Central memory CD8-positive, alpha-beta T cell (primary cell): ENCODE data around the gene GNB3.

Source experiments
- ATAC-seq: fragments of 150-1000 bp; cut with Tn5 transposase; replicated peaks from 2 replicates; pipeline ENCODE4 v1.10.0; 2022; ENCODE audit warnings: mild to moderate bottlenecking, moderate FRiP score, moderate number of reproducible peaks; ENCODE audit not compliant: poor library complexity, severe bottlenecking; ENCODE audit errors: extremely low read depth
- DNase-seq, 2 donors: peaks; one replicate each; pipeline ENCODE4 v3.0.0; 2021; ENCODE audit warnings: low spot score in 2 of 2
- H3K27ac Mint-ChIP-seq: one replicate; pipeline ENCODE4 v1.8.0; 2022; ENCODE audit warnings: low read depth, mild to moderate bottlenecking, moderate library complexity, mixed read lengths
- H3K27me3 Mint-ChIP-seq: one replicate; pipeline ENCODE4 v1.8.0; 2022; ENCODE audit warnings: mixed read lengths
- H3K36me3 Mint-ChIP-seq: one replicate; pipeline ENCODE4 v1.8.0; 2022; ENCODE audit warnings: mild to moderate bottlenecking, moderate library complexity, mixed read lengths; ENCODE audit not compliant: insufficient read depth
- H3K4me1 Mint-ChIP-seq: one replicate; pipeline ENCODE4 v1.8.0; 2022; ENCODE audit warnings: mixed read lengths
- H3K4me3 Mint-ChIP-seq: one replicate; pipeline ENCODE4 v1.8.0; 2022; ENCODE audit warnings: mild to moderate bottlenecking, moderate library complexity, mixed read lengths
- H3K9me3 Mint-ChIP-seq: one replicate; pipeline ENCODE4 v1.8.0; 2022; ENCODE audit warnings: mixed read lengths

Gene GNB3

DNA sequence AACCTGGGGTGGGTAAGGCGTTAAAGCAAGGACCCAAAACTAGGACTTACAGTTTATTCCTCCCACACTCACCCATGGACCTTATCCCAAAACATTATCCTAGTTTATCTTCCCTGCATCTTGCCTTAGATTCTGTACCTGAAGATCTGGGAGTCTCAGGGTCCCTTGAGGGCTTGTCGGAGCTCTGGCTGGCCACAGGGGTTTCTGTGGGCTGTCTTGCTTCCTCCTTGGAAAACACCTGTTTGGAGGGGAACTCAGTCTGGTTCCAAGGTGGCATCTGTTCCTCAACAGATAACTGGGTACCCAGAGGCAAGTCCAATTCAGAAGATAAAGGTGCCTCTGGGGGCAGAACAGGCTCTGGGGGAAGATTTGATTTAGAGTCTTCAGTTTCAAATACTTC is 8.7 kb downstream of the GNB3 start:
- DNase-seq (no peak), ATAC-seq (no peak)
- H3K4me3 Mint-ChIP-seq, result no peak overlapping the region
- peaks cover 21% of the 10 kb centered on the region for H3K36me3 Mint-ChIP-seq
- H3K9me3 Mint-ChIP-seq, result no peaks in the 10 kb centered on the region
- H3K27ac Mint-ChIP-seq, result no peak overlapping the region
- H3K27me3 Mint-ChIP-seq, result no peaks in the 10 kb centered on the region
- H3K4me1 Mint-ChIP-seq, result peaks cover 35% of the 10 kb centered on the region

DNA sequence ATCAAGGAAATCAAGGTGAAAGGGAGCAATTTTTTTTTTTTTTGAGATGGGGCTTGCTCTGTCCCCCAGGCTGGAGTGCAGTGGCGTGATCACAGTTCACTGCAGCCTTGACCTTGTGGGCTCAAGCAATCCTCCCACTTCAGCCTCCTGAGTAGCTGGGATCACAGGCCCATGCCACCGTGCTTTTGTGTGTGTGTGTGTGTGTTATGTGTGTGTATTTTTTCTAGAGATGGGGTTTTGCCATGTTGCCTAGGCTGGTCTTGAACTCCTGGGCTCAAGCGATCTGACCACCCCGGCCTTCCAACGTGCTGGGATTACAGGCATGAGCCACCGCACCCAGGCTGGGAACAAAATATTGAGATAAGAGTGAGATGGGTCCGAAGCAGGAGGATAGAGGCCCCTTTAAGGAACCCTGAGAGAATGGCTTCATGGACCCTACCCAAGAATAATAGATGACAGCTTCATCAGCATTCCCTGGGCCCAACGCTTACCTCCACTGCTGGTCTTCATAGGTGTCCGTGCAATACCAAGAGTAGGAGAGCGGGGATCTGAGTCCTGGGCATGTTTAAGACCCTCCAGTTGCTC is 9.3 kb downstream of the GNB3 start:
- no peak for ATAC-seq
- peaks cover 35% of the 10 kb centered on the region for H3K4me1 Mint-ChIP-seq

DNA sequence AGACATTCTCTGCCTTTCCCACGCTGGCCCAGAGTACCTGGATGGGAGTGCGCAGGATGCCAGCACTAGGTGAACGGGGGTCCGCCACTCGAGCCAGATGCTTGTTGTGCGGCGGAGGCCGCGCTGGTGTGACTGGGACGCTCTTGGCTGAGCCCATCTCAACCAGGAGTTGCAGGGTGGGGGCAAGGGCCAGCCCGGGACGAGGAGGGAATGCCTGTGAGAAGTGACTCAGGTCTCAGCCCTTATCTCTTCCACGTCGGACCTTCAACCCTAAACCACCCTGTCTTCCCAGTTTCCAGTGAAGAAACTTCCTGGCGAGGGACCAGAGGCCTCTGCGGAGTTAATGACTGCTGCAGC is 10.0 kb downstream of the GNB3 start:
- ATAC-seq (no peak), DNase-seq (no peak)
- H3K4me1 Mint-ChIP-seq, result peaks cover 38% of the 10 kb centered on the region
- no peaks in the 10 kb centered on the region for H3K27me3 Mint-ChIP-seq
- peak overlapping the region; percentile 87 for H3K4me3 Mint-ChIP-seq
- H3K36me3 Mint-ChIP-seq, result peaks cover 23% of the 10 kb centered on the region
- no peaks in the 10 kb centered on the region for H3K9me3 Mint-ChIP-seq
- H3K27ac Mint-ChIP-seq, result peak overlapping the region; percentile 74

More for the DNA sequence above, 9.3 kb downstream of the GNB3 start:
- no peaks in the 10 kb centered on the region for H3K27me3 Mint-ChIP-seq
- H3K27ac Mint-ChIP-seq, result no peak overlapping the region
- peak overlapping the region; percentile 38 for H3K4me3 Mint-ChIP-seq
- DNase-seq, result no peak
- no peaks in the 10 kb centered on the region for H3K9me3 Mint-ChIP-seq
- H3K36me3 Mint-ChIP-seq, result peaks cover 21% of the 10 kb centered on the region

DNA sequence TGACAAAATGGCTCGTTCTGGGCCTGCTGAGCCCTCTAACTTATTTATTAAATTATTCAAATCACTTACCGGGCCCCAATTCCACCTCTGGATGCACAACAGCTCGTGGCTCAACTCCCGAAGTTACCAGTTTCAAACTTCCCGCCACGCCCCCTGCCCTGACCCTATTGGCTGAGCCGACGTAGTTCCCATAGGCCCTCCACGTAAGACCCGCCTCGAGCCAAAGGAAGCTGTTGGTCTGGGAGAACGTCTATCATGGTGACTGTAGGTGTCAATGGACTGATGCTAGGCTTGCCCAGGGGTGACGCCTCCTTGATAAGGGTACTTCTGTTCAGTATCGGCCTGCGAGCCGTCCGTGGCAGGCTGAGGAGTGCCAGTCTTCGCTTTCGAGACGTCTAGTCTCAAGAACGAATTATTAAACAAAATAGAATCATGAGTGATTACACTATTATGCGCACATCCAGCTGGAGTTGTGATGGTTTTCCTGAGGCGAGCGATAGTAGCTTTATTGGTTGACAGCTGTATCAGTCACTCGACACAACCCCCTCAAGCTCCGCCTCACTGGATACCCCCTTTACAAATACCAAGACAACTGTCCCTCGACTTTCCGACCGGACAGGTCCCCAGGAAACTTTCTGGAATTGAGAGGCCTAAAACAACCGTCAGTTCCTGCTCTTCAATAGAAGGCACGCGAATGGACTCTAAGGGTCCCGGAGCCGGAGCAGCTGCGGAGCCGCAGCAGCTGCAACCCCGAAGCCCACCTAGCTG is 10.6 kb downstream of the GNB3 start, which contains the start of gene CDCA3:
Gene CDCA3, minus strand, starts transcription at position 134 of the 768 bp plus-strand sequence. CDS start 334 bp downstream, outside the sequence.
- Mint-ChIP-seq H3K4me1 (peaks cover 41% of the 10 kb centered on the region), H3K36me3 (peaks cover 22% of the 10 kb centered on the region), H3K27me3 (no peaks in the 10 kb centered on the region), H3K27ac (peak within 1 kb of the TSS; percentile 74), H3K9me3 (no peaks in the 10 kb centered on the region), H3K4me3 (peak within 1 kb of the TSS; percentile 87)
- peak; percentile 57 for ATAC-seq
- peak; percentile 83 to 87 for DNase-seq

DNA sequence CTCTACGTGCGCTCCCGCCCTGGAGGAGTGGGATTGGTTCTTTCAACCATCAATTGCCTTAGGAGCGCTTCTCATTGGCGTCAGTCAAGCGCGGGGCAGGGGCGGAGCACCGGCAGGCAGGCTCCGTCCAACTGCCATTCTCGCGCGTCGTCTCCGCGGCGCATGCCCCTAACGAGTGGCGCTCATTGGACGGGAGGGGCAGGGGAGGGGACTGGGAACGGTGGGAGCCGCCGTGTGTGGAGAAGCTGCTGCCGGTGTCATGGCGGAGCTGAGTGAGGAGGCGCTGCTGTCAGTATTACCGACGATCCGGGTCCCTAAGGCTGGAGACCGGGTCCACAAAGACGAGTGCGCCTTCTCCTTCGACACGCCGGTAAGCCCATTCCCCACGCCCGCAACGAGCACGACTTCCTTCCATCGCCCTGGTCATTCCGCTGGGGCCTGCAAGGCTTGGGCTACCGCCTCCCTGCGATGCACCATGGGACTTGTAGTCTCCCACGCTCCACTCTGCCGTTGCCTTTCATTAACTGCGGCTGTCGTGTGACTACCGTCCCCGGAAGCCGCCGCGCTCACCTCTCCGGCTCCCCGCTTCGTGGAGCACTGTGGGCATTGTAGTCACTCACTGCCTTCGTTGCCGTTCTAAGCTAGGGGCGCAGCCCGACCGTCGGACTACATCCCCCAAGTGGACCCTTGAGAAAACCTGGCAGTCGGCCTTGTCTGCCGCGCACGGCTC is 11.4 kb downstream of the GNB3 start, which contains the start of gene USP5:
Gene USP5, plus strand, starts transcription at position 230 of the 730 bp plus-strand sequence. Its CDS starts 30 bp downstream, at position 260.
- Mint-ChIP-seq H3K9me3 (no peaks in the 10 kb centered on the region), H3K36me3 (peaks cover 25% of the 10 kb centered on the region), H3K27me3 (no peaks in the 10 kb centered on the region), H3K4me3 (peak within 1 kb of the TSS; percentile 87), H3K4me1 (peaks cover 41% of the 10 kb centered on the region), H3K27ac (peak within 1 kb of the TSS; percentile 74)
- peak; percentile 82 for ATAC-seq
- peak; percentile 92 to 98 for DNase-seq

DNA sequence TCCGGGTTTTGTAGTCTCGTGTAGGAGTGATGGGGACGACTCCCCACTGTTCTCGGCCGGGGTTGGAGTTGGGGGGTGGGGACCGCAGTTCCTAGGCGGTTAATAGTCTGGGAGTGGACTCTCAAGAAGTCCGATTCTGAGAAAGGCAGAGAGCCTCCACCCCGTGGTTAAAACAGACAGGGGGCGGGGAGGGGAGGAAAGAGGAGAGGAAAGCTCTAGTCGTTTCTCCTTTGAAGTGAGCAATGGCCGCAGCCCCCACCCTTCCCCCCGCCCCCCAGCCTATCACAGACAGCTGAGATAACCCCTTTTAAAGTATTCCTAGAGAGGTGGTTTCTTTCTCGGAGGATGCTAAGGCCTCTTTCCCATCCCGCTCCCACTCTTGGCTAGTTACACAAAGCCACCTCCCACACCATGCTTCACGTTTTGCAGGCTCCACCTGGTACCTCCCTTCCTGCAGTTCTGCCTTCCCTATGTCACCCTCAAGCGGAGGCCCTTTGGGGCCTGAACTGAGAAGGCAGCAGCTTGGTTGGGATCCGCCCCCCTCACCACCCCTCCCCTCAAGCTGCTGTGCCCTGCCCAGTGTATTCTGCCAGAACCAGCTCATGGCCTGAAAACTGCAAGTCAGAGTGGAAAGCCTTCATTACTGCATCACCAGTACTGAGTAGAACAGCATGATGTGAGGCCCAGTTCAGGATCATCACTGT is 12.1 kb downstream of the GNB3 start:
- H3K27ac Mint-ChIP-seq, result peak overlapping the region; percentile 74
- ATAC-seq, result no peak

DNA sequence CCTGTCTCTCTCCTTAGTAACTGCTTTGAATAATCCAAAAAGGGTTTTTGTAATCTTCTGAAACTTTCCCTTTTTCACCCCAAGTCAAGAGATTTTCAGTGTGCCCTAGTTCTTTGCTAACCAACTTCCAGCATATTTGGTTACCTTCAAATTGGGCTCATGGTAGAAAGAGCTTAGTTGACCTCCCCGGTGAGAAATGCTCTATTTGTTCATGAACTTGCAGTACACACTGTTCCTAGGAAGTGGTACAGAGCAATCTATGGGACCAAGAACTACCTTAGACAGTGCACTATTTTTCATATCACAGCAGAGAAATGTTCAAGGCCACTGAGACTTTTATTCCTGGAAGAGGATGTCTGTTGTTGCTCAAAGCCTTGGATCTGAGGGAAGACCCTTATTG is 12.9 kb downstream of the GNB3 start:
- peaks cover 35% of the 10 kb centered on the region for H3K36me3 Mint-ChIP-seq
- DNase-seq, result no peak
- no peaks in the 10 kb centered on the region for H3K9me3 Mint-ChIP-seq
- no peaks in the 10 kb centered on the region for H3K27me3 Mint-ChIP-seq
- H3K4me1 Mint-ChIP-seq, result peaks cover 41% of the 10 kb centered on the region
- H3K27ac Mint-ChIP-seq, result peak overlapping the region; percentile 49
- no peak for ATAC-seq
- H3K4me3 Mint-ChIP-seq, result peak overlapping the region; percentile 87

More for the DNA sequence above, 12.1 kb downstream of the GNB3 start:
- Mint-ChIP-seq H3K27me3 (no peaks in the 10 kb centered on the region), H3K4me1 (peaks cover 41% of the 10 kb centered on the region), H3K9me3 (no peaks in the 10 kb centered on the region), H3K4me3 (peak overlapping the region; percentile 87), H3K36me3 (peaks cover 30% of the 10 kb centered on the region)
- DNase-seq, result no peak

DNA sequence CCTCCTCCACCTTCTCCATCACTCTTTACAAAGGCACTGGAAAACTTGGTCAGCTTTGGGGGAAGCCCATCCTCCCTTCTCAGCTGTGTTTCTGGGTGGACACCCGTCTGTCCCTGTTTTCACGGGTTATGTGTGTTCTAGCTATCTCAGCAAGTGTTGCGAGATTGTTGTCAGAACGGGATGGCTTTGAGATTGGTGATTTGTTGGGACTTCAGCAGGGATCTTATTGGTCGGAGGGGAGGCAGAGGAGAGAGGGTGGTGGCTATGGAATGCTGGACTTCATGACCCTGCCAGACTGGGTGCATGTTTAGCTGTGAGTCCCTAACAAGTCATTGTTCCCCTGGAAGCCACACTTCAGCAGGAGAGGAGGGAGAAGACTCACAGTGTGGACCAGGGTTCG is 13.3 kb downstream of the GNB3 start:
- Mint-ChIP-seq H3K36me3 (peaks cover 38% of the 10 kb centered on the region), H3K27ac (peak overlapping the region; percentile 49)

DNA sequence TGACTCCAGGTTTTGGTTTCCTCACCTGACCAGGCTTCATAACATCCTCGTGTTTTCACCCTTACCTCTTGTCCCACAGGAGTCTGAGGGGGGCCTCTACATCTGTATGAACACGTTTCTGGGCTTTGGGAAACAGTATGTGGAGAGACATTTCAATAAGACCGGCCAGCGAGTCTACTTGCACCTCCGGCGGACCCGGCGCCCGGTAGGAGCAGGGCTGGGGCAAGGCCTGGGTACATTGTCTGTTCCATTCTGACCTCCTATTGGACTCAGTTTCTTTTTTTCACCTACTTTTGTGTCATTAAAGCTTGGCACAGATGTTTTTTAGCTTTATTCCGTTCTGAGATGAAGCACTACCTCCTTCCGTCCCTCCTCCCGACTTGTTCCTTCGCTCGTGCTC is 14.6 kb downstream of the GNB3 start:
- H3K36me3 Mint-ChIP-seq, result peaks cover 40% of the 10 kb centered on the region
- peaks cover 36% of the 10 kb centered on the region for H3K4me1 Mint-ChIP-seq
- no peaks in the 10 kb centered on the region for H3K9me3 Mint-ChIP-seq
- ATAC-seq, result no peak
- DNase-seq, result no peak
- H3K27me3 Mint-ChIP-seq, result no peaks in the 10 kb centered on the region
- no peak overlapping the region for H3K4me3 Mint-ChIP-seq
- no peak overlapping the region for H3K27ac Mint-ChIP-seq

More for the DNA sequence above, 13.3 kb downstream of the GNB3 start:
- no peak for ATAC-seq
- H3K27me3 Mint-ChIP-seq, result no peaks in the 10 kb centered on the region
- H3K9me3 Mint-ChIP-seq, result no peaks in the 10 kb centered on the region
- peak overlapping the region; percentile 87 for H3K4me3 Mint-ChIP-seq
- no peak for DNase-seq
- peaks cover 41% of the 10 kb centered on the region for H3K4me1 Mint-ChIP-seq

DNA sequence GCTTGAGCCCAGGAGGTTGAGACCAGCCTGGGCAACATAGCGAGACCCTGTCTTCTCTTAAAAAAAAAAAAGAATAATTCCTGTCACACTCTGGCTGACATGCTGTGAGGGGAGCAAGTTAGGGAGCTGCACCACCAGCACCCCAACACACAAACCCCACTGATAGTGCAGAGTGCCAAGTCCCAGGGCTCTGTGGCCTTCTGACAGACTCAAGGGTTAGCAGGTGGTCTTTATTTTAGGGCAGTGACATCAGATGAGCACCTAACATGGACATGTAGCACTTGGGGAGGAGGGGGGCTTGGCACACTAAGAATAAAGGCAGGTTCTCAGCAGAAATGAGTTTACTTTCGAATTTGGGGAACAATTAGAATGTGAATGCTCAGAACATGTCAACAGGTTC is 18.1 kb downstream of the GNB3 start:
- H3K9me3 Mint-ChIP-seq, result no peaks in the 10 kb centered on the region
- no peak overlapping the region for H3K4me3 Mint-ChIP-seq
- no peak overlapping the region for H3K27ac Mint-ChIP-seq
- DNase-seq (no peak), ATAC-seq (no peak)
- H3K27me3 Mint-ChIP-seq, result no peaks in the 10 kb centered on the region
- peaks cover 11% of the 10 kb centered on the region for H3K4me1 Mint-ChIP-seq
- H3K36me3 Mint-ChIP-seq, result peaks cover 42% of the 10 kb centered on the region

DNA sequence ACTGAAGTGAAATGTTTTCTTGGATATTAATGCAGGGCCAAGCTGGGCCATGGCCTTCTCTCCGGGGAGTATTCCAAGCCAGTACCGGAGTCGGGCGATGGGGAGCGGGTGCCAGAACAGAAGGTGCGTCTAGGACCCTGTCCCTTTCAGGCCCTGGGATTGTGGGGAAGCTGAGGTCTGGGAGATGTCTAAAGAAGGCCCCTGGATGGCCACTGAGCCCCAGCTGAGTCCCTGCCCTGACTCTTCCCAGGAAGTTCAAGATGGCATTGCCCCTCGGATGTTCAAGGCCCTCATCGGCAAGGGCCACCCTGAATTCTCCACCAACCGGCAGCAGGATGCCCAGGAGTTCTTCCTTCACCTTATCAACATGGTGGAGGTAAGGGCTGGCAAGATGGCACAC is 19.4 kb downstream of the GNB3 start:
- no peak for DNase-seq
- ATAC-seq, result no peak
- peaks cover 44% of the 10 kb centered on the region for H3K36me3 Mint-ChIP-seq
- H3K4me3 Mint-ChIP-seq, result no peak overlapping the region
- peaks cover 6% of the 10 kb centered on the region for H3K4me1 Mint-ChIP-seq
- no peaks in the 10 kb centered on the region for H3K27me3 Mint-ChIP-seq
- H3K9me3 Mint-ChIP-seq, result no peaks in the 10 kb centered on the region
- H3K27ac Mint-ChIP-seq, result no peak overlapping the region

DNA sequence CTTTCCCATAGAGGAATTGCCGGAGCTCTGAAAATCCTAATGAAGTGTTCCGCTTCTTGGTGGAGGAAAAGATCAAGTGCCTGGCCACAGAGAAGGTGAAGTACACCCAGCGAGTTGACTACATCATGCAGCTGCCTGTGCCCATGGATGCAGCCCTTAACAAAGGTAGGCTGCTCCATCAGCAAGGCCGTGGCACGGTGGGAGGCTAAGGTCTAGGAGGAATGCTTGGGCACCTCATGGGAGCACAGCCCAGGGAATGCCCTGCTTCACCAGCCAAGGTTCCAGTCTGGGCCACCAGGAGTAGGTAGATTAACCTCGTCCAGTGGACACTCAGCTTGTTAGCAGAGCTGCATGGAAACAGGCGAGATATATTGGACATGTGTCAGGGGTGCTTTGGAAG is 20.2 kb downstream of the GNB3 start:
- Mint-ChIP-seq H3K4me3 (no peak overlapping the region), H3K27me3 (no peaks in the 10 kb centered on the region), H3K4me1 (peaks cover 1% of the 10 kb centered on the region), H3K27ac (no peak overlapping the region), H3K9me3 (no peaks in the 10 kb centered on the region), H3K36me3 (peaks cover 41% of the 10 kb centered on the region)
- ATAC-seq (no peak), DNase-seq (no peak)
